ENCODE data around the gene CD5L. TPM values are rescaled to one million over a fixed set of nuclear protein-coding genes. Genes with fewer than 3 reads are reported as not detected.

The CD5L gene
- not detected for polyA plus RNA-seq (2013, experiment 1 of 2)
- not detected for polyA plus RNA-seq (2013, experiment 2 of 2)

DNA sequence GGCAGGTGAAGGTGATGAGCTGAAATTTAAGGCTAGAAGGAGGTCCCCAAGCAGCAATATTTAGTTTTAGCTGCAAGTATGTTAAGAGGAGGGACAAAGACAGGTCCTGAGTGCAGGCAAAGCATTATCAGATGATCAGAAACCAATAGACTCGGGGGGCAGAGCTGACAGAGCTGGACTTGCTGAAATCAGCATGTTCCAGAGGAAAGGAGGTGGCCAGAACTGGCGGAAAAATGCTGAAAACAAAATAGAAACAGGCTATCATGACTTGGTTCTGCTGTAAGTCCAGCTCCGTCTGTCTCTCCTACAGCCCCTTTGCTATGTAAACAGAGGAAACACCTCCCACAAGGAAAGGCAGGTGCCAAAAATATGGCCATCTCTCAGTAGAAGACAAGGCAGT, at the start of gene CD5L:
Gene CD5L, minus strand, starts transcription at position 101 of the 400 bp plus-strand sequence. CDS start 107 bp downstream, outside the sequence.
- Histone ChIP-seq H3K9me3 (ENCODE audit: control insufficient read depth, low read length) (no peaks in the 10 kb centered on the region), H3K4me1 (ENCODE audit: control insufficient read depth, insufficient read depth, low read length, poor library complexity, severe bottlenecking) (no peaks in the 10 kb centered on the region), H3K4me3 (ENCODE audit: extremely low read depth, insufficient read depth, low read length, poor library complexity, severe bottlenecking) (no peak within 1 kb of the TSS), H3K27ac (ENCODE audit: low read depth, low read length, severe bottlenecking) (no peak within 1 kb of the TSS), H3K36me3 (ENCODE audit: control insufficient read depth, insufficient read depth, low read length) (no peaks in the 10 kb centered on the region)
- WGBS, 2 experiments (ENCODE audit: insufficient coverage in 2 of 2): 79 to 86% methylated on average over 1 to 3 of the region's 3 CpGs

DNA sequence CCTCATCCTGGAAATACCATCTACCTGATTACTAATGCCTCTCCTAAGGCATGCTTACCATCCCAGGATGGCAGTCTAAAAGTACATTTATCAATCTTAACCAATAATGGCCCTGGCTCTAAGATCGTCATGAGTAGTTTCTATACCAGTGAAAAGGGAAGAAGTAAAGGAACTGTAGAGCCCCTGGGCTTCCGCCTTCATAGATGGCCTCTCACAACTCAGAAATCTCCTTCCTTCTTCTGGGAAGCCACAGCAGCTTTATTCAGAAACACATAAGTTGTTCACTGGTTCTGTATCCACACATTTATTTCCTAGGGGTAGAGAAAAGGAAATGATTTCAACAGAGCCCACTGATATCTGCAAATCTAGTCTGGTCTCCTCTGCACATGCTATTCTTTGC, 41.0 kb upstream of the CD5L start:
- Histone ChIP-seq H3K27ac (ENCODE audit: low read depth, low read length, severe bottlenecking) (no peak overlapping the region), H3K9me3 (ENCODE audit: control insufficient read depth, low read length) (no peaks in the 10 kb centered on the region), H3K36me3 (ENCODE audit: control insufficient read depth, insufficient read depth, low read length) (no peaks in the 10 kb centered on the region), H3K4me3 (ENCODE audit: extremely low read depth, insufficient read depth, low read length, poor library complexity, severe bottlenecking) (no peak overlapping the region), H3K4me1 (ENCODE audit: control insufficient read depth, insufficient read depth, low read length, poor library complexity, severe bottlenecking) (no peaks in the 10 kb centered on the region)
- 83% methylated on average over 2 of the region's 2 CpGs; no CpG with 5 or more reads in 1 of the 2 experiments for WGBS, 2 experiments (ENCODE audit: insufficient coverage in 2 of 2)

DNA sequence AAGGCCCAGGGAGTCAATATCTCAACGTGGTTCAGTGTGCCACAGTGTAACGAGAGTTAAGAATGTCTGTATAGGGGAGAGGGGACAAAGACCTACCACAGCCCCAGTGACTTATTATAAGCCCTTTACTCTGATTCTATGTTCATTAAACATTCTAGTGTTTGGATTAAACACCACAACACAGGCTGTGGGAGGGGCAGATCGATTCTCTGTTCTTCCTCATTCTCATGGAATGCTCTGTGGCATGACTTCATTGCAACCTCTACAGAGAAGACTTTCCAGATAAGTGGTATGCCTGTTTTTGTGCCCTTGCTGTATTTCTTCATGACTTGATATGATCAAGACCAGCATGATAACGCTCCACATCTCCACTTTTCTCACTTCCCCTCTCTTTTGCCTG, 39.0 kb upstream of the CD5L start:
- Histone ChIP-seq H3K27ac (ENCODE audit: low read depth, low read length, severe bottlenecking) (no peak overlapping the region), H3K4me3 (ENCODE audit: extremely low read depth, insufficient read depth, low read length, poor library complexity, severe bottlenecking) (no peak overlapping the region), H3K36me3 (ENCODE audit: control insufficient read depth, insufficient read depth, low read length) (no peaks in the 10 kb centered on the region), H3K9me3 (ENCODE audit: control insufficient read depth, low read length) (no peaks in the 10 kb centered on the region), H3K4me1 (ENCODE audit: control insufficient read depth, insufficient read depth, low read length, poor library complexity, severe bottlenecking) (no peaks in the 10 kb centered on the region)
- WGBS, 2 experiments (ENCODE audit: insufficient coverage in 2 of 2): 83 to 100% methylated on average over 1 of the region's 4 CpGs

DNA sequence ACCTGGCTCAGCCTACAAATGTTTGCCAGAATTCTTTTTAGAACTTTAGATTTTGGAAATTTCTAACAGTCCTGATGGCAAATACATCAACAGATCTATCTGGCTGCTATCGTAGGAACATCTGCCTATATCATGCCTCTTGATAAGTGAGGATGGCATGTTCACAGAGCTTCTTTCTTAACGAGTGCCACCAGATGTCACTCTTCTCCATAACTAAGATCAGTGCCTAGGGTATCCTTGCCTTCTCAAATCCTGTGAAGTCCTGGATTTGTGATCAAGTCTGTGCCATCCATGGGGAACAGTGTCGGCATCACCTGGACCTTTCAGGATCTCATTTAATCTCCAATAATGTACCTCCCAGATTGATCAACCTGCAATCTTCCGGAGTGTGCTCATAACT, 36.5 kb upstream of the CD5L start:
- H3K36me3 ChIP-seq (ENCODE audit: control insufficient read depth, insufficient read depth, low read length): no peaks in the 10 kb centered on the region
- H3K4me1 ChIP-seq (ENCODE audit: control insufficient read depth, insufficient read depth, low read length, poor library complexity, severe bottlenecking): no peaks in the 10 kb centered on the region
- no peak overlapping the region for H3K27ac ChIP-seq (ENCODE audit: low read depth, low read length, severe bottlenecking)
- no peak overlapping the region for H3K4me3 ChIP-seq (ENCODE audit: extremely low read depth, insufficient read depth, low read length, poor library complexity, severe bottlenecking)
- no peaks in the 10 kb centered on the region for H3K9me3 ChIP-seq (ENCODE audit: control insufficient read depth, low read length)
- WGBS, 2 experiments (ENCODE audit: insufficient coverage in 2 of 2): 45 to 46% methylated on average over 2 to 3 of the region's 4 CpGs

DNA sequence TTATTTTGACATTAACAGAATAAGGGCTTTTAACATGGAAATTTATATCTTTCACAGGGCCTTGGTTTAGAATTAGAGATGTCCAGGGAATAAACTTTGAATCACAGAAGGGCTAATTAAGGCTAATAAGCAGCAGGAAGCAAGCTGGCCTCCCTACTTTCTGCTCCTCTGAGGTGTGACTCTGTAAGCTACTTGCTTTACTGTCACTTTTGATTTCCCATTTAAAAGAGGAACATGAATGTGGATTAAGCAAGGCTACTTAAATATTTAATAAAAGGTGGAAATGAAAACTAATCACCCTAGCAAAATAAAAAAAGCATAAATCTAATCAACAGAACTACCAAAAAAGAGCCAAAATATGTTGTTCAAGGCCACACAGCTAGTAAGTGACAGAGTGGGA, 28.9 kb upstream of the CD5L start:
- no peaks in the 10 kb centered on the region for H3K9me3 ChIP-seq (ENCODE audit: control insufficient read depth, low read length)
- H3K36me3 ChIP-seq (ENCODE audit: control insufficient read depth, insufficient read depth, low read length): no peaks in the 10 kb centered on the region
- no peak overlapping the region for H3K4me3 ChIP-seq (ENCODE audit: extremely low read depth, insufficient read depth, low read length, poor library complexity, severe bottlenecking)
- no peaks in the 10 kb centered on the region for H3K4me1 ChIP-seq (ENCODE audit: control insufficient read depth, insufficient read depth, low read length, poor library complexity, severe bottlenecking)
- H3K27ac ChIP-seq (ENCODE audit: low read depth, low read length, severe bottlenecking): no peak overlapping the region

DNA sequence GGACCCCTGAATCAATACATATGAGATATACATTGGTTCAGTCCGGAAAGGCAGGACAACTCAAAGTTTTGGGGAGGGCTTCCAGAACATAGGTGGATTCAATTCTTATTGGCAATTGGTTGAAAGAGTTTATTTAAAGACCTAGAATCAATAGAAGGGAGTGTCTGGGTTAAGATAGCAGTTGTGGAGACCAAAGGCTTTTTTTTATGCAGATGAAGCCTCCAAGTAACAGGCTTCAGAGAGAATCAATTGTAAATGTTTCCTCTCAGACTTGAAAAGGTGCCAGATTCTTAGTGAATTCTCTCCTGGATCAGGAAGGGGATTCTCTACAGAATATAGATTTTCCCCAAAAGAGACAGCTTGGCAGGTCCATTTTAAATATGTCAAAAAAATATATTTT, 27.0 kb upstream of the CD5L start:
- 67 to 86% methylated on average over 1 of the region's 1 CpG for WGBS, 2 experiments (ENCODE audit: insufficient coverage in 2 of 2)
- H3K4me3 ChIP-seq (ENCODE audit: extremely low read depth, insufficient read depth, low read length, poor library complexity, severe bottlenecking): no peak overlapping the region
- no peaks in the 10 kb centered on the region for H3K9me3 ChIP-seq (ENCODE audit: control insufficient read depth, low read length)

DNA sequence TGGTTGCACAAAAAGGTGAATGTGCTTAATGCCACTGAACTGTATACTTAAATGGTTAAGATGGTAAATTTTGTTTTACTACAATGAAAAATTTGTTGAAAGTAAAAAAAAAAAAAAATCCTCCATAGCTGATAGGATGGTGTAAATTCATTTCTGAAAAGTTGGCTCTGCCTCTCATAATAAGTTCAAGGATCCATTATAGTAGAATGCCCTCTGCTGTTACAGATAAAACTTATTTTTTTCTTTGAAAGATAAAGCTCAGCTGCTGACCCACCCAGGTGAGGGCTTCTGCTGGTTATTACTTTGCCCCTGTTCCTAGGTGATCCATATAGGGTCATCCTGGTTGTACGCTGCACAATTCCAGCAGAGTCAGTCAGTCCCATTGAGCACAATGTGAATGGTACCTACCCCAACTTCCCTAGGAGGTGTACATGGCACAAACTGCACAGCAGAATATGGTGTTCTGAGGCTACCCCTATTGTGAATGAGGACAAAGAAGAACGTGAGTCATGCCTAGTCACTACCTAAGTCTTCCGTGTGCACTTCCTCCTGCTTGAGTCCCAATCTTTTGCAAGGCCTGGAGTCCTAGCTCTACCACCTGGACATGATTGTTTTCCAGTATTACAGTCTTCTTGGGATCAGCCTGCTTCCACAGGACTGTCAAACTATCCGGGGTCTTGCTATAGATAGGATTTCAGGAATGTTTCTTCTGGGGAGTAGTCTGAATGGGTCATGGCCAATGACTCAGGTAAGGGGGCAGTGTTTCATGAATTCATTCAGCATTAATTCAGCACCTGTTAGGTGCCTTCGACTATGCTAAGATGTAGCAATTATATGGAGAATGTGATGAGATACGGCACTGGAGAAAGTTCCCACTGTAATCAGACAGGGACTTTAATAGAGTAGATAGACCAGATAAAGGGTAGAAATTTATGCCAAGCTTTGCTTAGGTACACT, 20.8 kb upstream of the CD5L start:
- H3K9me3 ChIP-seq (ENCODE audit: control insufficient read depth, low read length): no peaks in the 10 kb centered on the region
- H3K27ac ChIP-seq (ENCODE audit: low read depth, low read length, severe bottlenecking): no peak overlapping the region
- 88 to 92% methylated on average over 5 to 6 of the region's 6 CpGs for WGBS, 2 experiments (ENCODE audit: insufficient coverage in 2 of 2)
- H3K4me1 ChIP-seq (ENCODE audit: control insufficient read depth, insufficient read depth, low read length, poor library complexity, severe bottlenecking): no peaks in the 10 kb centered on the region
- no peak overlapping the region for H3K4me3 ChIP-seq (ENCODE audit: extremely low read depth, insufficient read depth, low read length, poor library complexity, severe bottlenecking)
- no peaks in the 10 kb centered on the region for H3K36me3 ChIP-seq (ENCODE audit: control insufficient read depth, insufficient read depth, low read length)

More for the DNA sequence above, 27.0 kb upstream of the CD5L start:
- Histone ChIP-seq H3K36me3 (ENCODE audit: control insufficient read depth, insufficient read depth, low read length) (no peaks in the 10 kb centered on the region), H3K27ac (ENCODE audit: low read depth, low read length, severe bottlenecking) (no peak overlapping the region), H3K4me1 (ENCODE audit: control insufficient read depth, insufficient read depth, low read length, poor library complexity, severe bottlenecking) (no peaks in the 10 kb centered on the region)

DNA sequence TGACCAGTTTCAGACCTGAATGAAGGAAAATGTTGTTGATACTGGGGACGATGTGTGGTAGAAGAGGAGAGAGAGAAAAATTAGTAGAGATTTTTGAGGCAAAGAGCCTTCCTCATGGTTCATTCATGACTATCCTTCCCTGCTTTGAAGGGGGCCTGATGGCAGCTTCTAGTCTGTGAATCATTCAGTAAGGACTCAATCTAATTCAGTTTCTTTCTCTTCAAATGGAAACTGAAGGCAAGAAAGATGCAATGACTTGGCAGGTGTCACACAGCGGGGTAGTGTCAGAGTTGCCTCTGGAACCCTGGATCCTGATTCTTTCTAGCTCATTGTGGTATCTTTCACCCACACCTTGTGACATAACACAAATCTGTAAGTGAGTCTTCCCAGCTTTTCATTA, 14.9 kb upstream of the CD5L start:
- H3K4me3 ChIP-seq (ENCODE audit: extremely low read depth, insufficient read depth, low read length, poor library complexity, severe bottlenecking): no peak overlapping the region
- 96 to 100% methylated on average over 1 to 2 of the region's 2 CpGs for WGBS, 2 experiments (ENCODE audit: insufficient coverage in 2 of 2)
- H3K9me3 ChIP-seq (ENCODE audit: control insufficient read depth, low read length): no peaks in the 10 kb centered on the region
- H3K36me3 ChIP-seq (ENCODE audit: control insufficient read depth, insufficient read depth, low read length): no peaks in the 10 kb centered on the region
- H3K27ac ChIP-seq (ENCODE audit: low read depth, low read length, severe bottlenecking): no peak overlapping the region
- H3K4me1 ChIP-seq (ENCODE audit: control insufficient read depth, insufficient read depth, low read length, poor library complexity, severe bottlenecking): no peaks in the 10 kb centered on the region

DNA sequence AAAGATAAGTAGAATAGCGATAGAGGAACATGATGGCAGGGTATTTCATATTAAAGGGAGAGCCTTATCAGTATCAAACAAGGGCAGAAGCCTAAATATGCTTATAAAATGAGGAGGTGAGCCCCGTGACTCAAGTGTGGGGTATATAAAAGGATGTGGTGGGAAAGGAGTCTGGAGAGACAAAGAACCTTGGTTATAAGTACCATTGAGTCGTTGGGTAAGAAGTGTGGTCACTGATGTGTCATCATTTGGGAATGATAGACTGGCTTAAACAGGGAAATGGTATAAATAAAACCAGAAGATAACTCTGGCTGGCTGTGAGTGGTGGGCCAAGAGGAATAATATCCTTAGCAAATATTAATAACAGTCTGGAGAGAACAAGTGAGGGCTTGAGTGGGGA, 10.9 kb upstream of the CD5L start:
- Histone ChIP-seq H3K36me3 (ENCODE audit: control insufficient read depth, insufficient read depth, low read length) (no peaks in the 10 kb centered on the region), H3K4me3 (ENCODE audit: extremely low read depth, insufficient read depth, low read length, poor library complexity, severe bottlenecking) (no peak overlapping the region), H3K27ac (ENCODE audit: low read depth, low read length, severe bottlenecking) (no peak overlapping the region), H3K9me3 (ENCODE audit: control insufficient read depth, low read length) (no peaks in the 10 kb centered on the region), H3K4me1 (ENCODE audit: control insufficient read depth, insufficient read depth, low read length, poor library complexity, severe bottlenecking) (no peaks in the 10 kb centered on the region)
- WGBS, 2 experiments (ENCODE audit: insufficient coverage in 2 of 2): 80 to 86% methylated on average over 3 of the region's 3 CpGs

DNA sequence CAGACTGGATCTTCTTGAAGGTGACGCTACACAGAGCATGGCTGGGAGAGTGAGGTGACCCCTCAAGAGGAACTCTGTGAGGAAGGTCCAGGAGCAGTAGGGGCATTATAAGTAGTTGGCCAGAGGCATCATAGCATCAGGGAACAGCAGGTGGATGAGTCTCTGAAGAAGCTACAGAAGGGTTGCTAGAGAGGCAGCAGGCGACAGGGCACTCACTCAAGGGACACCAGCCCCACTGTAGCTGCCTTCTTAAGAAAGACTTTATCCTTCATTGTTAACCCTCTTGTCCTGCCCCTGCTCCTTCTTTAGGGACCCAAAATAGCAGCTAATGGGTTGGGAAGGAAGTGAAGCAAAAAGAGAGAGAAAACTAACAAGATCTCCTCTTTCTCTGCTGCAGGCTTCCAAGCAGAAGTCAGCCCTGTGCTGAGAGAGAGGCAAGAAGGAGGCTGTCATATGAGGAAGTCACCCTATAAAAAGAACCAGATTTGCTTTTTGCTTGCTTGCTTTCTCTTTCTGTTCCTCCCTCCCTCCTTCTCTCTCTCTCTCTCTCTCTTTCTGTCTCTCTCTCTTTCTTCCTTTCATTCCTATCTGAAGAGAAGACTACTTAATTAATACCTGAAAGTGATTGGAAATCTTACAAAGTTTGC, 7.7 kb upstream of the CD5L start:
- WGBS, 2 experiments (ENCODE audit: insufficient coverage in 2 of 2): 70 to 80% methylated on average over 2 of the region's 2 CpGs
- Histone ChIP-seq H3K4me3 (ENCODE audit: extremely low read depth, insufficient read depth, low read length, poor library complexity, severe bottlenecking) (no peak overlapping the region), H3K27ac (ENCODE audit: low read depth, low read length, severe bottlenecking) (no peak overlapping the region), H3K4me1 (ENCODE audit: control insufficient read depth, insufficient read depth, low read length, poor library complexity, severe bottlenecking) (no peaks in the 10 kb centered on the region), H3K9me3 (ENCODE audit: control insufficient read depth, low read length) (no peaks in the 10 kb centered on the region), H3K36me3 (ENCODE audit: control insufficient read depth, insufficient read depth, low read length) (no peaks in the 10 kb centered on the region)

Data from mesodermal cell (in vitro differentiated cells).